NB4 (cell line): Measurements from ENCODE around the gene SPG21.

Experiments
- MYC ChIP-seq: IDR thresholded peaks from 2 replicates; pipeline ENCODE4 v1.6.1; 2011; ENCODE audit warnings: low read depth, low read length
- POLR2A ChIP-seq: IDR thresholded peaks from 2 replicates; pipeline ENCODE4 v1.6.1; 2011; ENCODE audit warnings: mild to moderate bottlenecking; ENCODE audit not compliant: insufficient read length; ENCODE audit errors: extremely low read depth
- TF ChIP-seq, protein P1 (sequence below): IDR thresholded peaks from one replicate; pipeline ENCODE4 v1.5.1; 2012; ENCODE audit warnings: low read depth, low read length
- TF ChIP-seq, protein P2 (sequence below): IDR thresholded peaks from 2 replicates; pipeline ENCODE4 v1.6.1; 2011; ENCODE audit warnings: low read depth, low read length

DNA sequence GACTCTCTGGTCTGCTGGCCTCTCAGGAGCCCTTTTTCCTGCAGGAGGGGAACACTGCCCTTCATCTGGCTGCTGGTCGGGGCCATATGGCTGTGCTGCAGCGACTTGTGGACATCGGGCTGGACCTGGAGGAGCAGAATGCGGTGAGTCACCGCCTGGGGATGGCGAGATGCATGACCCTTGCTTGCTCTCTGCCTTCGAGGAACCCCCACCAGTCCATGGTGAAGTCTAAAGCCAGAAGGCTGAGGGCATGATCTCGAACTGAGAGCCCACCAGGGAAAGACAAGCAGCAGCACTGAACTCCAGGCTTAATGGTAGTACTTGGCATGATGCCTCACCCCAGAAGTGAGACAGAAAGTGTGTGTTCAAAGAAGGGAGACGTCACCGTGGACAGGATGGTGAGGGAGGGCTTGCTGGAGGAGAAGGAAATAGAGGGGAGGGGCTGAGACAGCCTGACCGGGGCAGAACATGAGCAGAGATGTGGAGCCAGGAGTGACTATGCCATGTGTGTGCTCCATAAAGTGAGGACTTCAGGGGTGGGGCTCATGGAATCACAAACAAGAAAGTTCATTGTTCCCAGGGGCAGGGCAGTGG lies 58.8 kb downstream of the SPG21 start:
- TF ChIP-seq, protein P1, sequence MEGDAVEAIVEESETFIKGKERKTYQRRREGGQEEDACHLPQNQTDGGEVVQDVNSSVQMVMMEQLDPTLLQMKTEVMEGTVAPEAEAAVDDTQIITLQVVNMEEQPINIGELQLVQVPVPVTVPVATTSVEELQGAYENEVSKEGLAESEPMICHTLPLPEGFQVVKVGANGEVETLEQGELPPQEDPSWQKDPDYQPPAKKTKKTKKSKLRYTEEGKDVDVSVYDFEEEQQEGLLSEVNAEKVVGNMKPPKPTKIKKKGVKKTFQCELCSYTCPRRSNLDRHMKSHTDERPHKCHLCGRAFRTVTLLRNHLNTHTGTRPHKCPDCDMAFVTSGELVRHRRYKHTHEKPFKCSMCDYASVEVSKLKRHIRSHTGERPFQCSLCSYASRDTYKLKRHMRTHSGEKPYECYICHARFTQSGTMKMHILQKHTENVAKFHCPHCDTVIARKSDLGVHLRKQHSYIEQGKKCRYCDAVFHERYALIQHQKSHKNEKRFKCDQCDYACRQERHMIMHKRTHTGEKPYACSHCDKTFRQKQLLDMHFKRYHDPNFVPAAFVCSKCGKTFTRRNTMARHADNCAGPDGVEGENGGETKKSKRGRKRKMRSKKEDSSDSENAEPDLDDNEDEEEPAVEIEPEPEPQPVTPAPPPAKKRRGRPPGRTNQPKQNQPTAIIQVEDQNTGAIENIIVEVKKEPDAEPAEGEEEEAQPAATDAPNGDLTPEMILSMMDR: no peak
- TF ChIP-seq POLR2A (no peak), MYC (no peak)
- TF ChIP-seq, protein P2, sequence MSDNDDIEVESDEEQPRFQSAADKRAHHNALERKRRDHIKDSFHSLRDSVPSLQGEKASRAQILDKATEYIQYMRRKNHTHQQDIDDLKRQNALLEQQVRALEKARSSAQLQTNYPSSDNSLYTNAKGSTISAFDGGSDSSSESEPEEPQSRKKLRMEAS: no peak
